ENCODE data around the gene TXLNG.

TXLNG gene

GRCh38 chrX:16786139-16786790 is at the start of gene TXLNG:
TSS of gene TXLNG (plus strand) at chrX:16786466. CDS start at chrX:16786488, 22 bp downstream.
- DNase-seq (ENCODE audit: low read depth) = peak; percentile 98
- TF ChIP-seq CTCF (conservative IDR thresholded peaks at IDR 0.05; ENCODE audit: low read length) = no peak

GRCh38 chrX:16737024-16737423 is 49.2 kb upstream of the TXLNG start:
- H3K4me3 ChIP-seq (ENCODE audit: low read length) = no peak overlapping the region
- no peak for TF ChIP-seq CTCF (conservative IDR thresholded peaks at IDR 0.05; ENCODE audit: low read length)

More at GRCh38 chrX:16786139-16786790, at the start of gene TXLNG:
- peak within 1 kb of the TSS; percentile 73 for H3K4me3 ChIP-seq (ENCODE audit: low read length)

GRCh38 chrX:16739574-16739973 is 46.7 kb upstream of the TXLNG start:
- no peak for TF ChIP-seq CTCF (conservative IDR thresholded peaks at IDR 0.05; ENCODE audit: low read length)
- no peak overlapping the region for H3K4me3 ChIP-seq (ENCODE audit: low read length)
- peak; percentile 8 for DNase-seq (ENCODE audit: low read depth)

More at GRCh38 chrX:16737024-16737423, 49.2 kb upstream of the TXLNG start:
- DNase-seq (ENCODE audit: low read depth) = no peak

GRCh38 chrX:16743604-16744325 is 42.5 kb upstream of the TXLNG start:
- no peak overlapping the region for H3K4me3 ChIP-seq (ENCODE audit: low read length)
- peak; percentile 62 for DNase-seq (ENCODE audit: low read depth)
- peak; percentile 49 for TF ChIP-seq CTCF (conservative IDR thresholded peaks at IDR 0.05; ENCODE audit: low read length)

- TF ChIP-seq CTCF (conservative IDR thresholded peaks at IDR 0.05; ENCODE audit: low read length) = no peak
- no peak for DNase-seq (ENCODE audit: low read depth)
- no peak overlapping the region for H3K4me3 ChIP-seq (ENCODE audit: low read length)
These were observed 41.2 kb upstream of the TXLNG start for GRCh38 chrX:16745102-16745501.

GRCh38 chrX:16745659-16746058 is 40.6 kb upstream of the TXLNG start:
- no peak for TF ChIP-seq CTCF (conservative IDR thresholded peaks at IDR 0.05; ENCODE audit: low read length)
- no peak for DNase-seq (ENCODE audit: low read depth)

GRCh38 chrX:16748425-16748824 is 37.8 kb upstream of the TXLNG start:
- no peak for TF ChIP-seq CTCF (conservative IDR thresholded peaks at IDR 0.05; ENCODE audit: low read length)
- no peak overlapping the region for H3K4me3 ChIP-seq (ENCODE audit: low read length)
- no peak for DNase-seq (ENCODE audit: low read depth)

More at GRCh38 chrX:16745659-16746058, 40.6 kb upstream of the TXLNG start:
- no peak overlapping the region for H3K4me3 ChIP-seq (ENCODE audit: low read length)
